ENCODE measurements around the gene UNC5A. TPM values are rescaled to one million over a fixed set of nuclear protein-coding genes. Genes with fewer than 3 reads are reported as not detected.

UNC5A gene
- total RNA-seq, 1 donor from 2014 or later = not detected

GRCh38 chr5:176887252-176887849 lies 77.0 kb downstream of the UNC5A start:
- no peak overlapping the region for H3K27ac Mint-ChIP-seq (ENCODE audit: unreplicated experiment)
- no peak for DNase-seq (ENCODE audit: low spot score)
- H3K27me3 Mint-ChIP-seq (ENCODE audit: unreplicated experiment) = peaks cover 23% of the 10 kb centered on the region
- TF ChIP-seq, protein P1, sequence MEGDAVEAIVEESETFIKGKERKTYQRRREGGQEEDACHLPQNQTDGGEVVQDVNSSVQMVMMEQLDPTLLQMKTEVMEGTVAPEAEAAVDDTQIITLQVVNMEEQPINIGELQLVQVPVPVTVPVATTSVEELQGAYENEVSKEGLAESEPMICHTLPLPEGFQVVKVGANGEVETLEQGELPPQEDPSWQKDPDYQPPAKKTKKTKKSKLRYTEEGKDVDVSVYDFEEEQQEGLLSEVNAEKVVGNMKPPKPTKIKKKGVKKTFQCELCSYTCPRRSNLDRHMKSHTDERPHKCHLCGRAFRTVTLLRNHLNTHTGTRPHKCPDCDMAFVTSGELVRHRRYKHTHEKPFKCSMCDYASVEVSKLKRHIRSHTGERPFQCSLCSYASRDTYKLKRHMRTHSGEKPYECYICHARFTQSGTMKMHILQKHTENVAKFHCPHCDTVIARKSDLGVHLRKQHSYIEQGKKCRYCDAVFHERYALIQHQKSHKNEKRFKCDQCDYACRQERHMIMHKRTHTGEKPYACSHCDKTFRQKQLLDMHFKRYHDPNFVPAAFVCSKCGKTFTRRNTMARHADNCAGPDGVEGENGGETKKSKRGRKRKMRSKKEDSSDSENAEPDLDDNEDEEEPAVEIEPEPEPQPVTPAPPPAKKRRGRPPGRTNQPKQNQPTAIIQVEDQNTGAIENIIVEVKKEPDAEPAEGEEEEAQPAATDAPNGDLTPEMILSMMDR (IDR thresholded peaks at IDR 0.05; ENCODE audit: unreplicated experiment) = no peak
- H3K9me3 Mint-ChIP-seq (ENCODE audit: unreplicated experiment) = no peaks in the 10 kb centered on the region
- peaks cover 12% of the 10 kb centered on the region for H3K4me1 Mint-ChIP-seq (ENCODE audit: unreplicated experiment)
- H3K36me3 Mint-ChIP-seq (ENCODE audit: low read depth, unreplicated experiment) = peaks cover 8% of the 10 kb centered on the region
- no peak overlapping the region for H3K4me3 Mint-ChIP-seq (ENCODE audit: unreplicated experiment)

DNA sequence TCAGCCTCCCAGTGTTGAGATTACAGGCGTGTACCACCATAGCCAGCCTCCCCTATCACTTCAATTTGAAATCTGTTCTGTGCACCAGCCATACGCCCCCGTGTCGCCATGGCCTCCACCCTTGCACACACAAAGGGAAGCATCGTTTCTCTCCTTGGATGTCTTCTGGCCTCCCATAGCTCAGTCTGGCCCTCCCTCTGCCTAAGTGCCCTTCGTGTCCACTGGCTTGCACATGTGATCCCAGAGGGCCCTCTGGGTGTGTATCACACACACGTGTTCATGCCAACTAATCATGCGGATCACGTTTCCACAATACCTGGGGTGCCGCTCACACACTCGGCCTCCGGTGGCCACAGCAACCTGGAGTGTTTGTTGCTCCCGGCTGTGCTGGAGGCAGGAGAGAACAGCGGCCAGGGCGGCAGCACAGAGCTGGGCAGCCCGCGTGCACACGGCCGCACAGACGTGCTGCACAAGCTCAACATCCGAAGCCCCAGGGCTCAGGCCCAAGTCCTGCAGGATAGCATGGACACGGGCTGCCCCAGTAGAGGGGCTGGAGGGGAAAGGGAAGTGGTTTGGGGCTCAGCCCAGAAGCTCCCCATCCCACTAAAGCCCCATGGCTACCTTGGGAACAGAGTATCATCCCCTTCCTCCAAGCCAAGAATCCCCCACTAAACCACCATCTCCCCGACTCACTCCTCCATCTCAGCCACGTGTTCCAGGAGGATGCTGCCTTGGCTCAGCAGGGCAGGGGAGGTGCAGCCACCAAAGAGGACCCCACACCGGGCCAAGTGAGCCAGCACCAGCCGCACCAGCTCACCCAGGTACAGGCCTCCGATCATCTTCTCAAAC lies 77.9 kb downstream of the UNC5A start:
- H3K4me1 Mint-ChIP-seq (ENCODE audit: unreplicated experiment) = peaks cover 5% of the 10 kb centered on the region
- DNase-seq (ENCODE audit: low spot score) = no peak
- TF ChIP-seq, protein P1 (IDR thresholded peaks at IDR 0.05; ENCODE audit: unreplicated experiment) = no peak
- H3K9me3 Mint-ChIP-seq (ENCODE audit: unreplicated experiment) = no peaks in the 10 kb centered on the region
- peak overlapping the region; percentile 30 for H3K27ac Mint-ChIP-seq (ENCODE audit: unreplicated experiment)
- H3K36me3 Mint-ChIP-seq (ENCODE audit: low read depth, unreplicated experiment) = peaks cover 6% of the 10 kb centered on the region
- H3K4me3 Mint-ChIP-seq (ENCODE audit: unreplicated experiment) = no peak overlapping the region
- H3K27me3 Mint-ChIP-seq (ENCODE audit: unreplicated experiment) = peaks cover 20% of the 10 kb centered on the region

GRCh38 chr5:176888865-176889165 lies 78.5 kb downstream of the UNC5A start:
- H3K27me3 Mint-ChIP-seq (ENCODE audit: unreplicated experiment) = peaks cover 17% of the 10 kb centered on the region
- H3K9me3 Mint-ChIP-seq (ENCODE audit: unreplicated experiment) = no peaks in the 10 kb centered on the region
- no peak for DNase-seq (ENCODE audit: low spot score)
- H3K36me3 Mint-ChIP-seq (ENCODE audit: low read depth, unreplicated experiment) = peaks cover 4% of the 10 kb centered on the region
- no peak overlapping the region for H3K27ac Mint-ChIP-seq (ENCODE audit: unreplicated experiment)
- TF ChIP-seq, protein P1 (IDR thresholded peaks at IDR 0.05; ENCODE audit: unreplicated experiment) = no peak
- H3K4me3 Mint-ChIP-seq (ENCODE audit: unreplicated experiment) = no peak overlapping the region
- H3K4me1 Mint-ChIP-seq (ENCODE audit: unreplicated experiment) = peaks cover 4% of the 10 kb centered on the region

GRCh38 chr5:176889321-176890280 lies 79.2 kb downstream of the UNC5A start:
- Mint-ChIP-seq H3K27ac (ENCODE audit: unreplicated experiment) (no peak overlapping the region), H3K4me3 (ENCODE audit: unreplicated experiment) (no peak overlapping the region), H3K4me1 (ENCODE audit: unreplicated experiment) (no peaks in the 10 kb centered on the region), H3K27me3 (ENCODE audit: unreplicated experiment) (peaks cover 17% of the 10 kb centered on the region), H3K36me3 (ENCODE audit: low read depth, unreplicated experiment) (peaks cover 4% of the 10 kb centered on the region), H3K9me3 (ENCODE audit: unreplicated experiment) (no peaks in the 10 kb centered on the region)
- no peak for DNase-seq (ENCODE audit: low spot score)
- TF ChIP-seq, protein P1 (IDR thresholded peaks at IDR 0.05; ENCODE audit: unreplicated experiment) = no peak

Data from endothelial cell (in vitro differentiated cells).